ENCODE results near the gene PYGM. TPM values are rescaled to one million over a fixed set of nuclear protein-coding genes. Genes with fewer than 3 reads are reported as not detected.

PYGM gene
- 6.6 to 8.7 TPM (median 8.2 TPM) in 3 replicates for total RNA-seq (2021)
- Bru-seq, nascent RNA: percentile 31 among the genes with signal in this experiment
- long read RNA-seq, experiment 1, transcript PYGM-201 (20 exons, 3,198 nt): major isoform, 16 of 21 reads
- long read RNA-seq, experiment 1, partial matches to known transcripts: 1 of 21 reads
- long read RNA-seq, experiment 1, other reads (novel, unspliced or antisense): 4 of 21 reads
- long read RNA-seq, experiment 2, partial matches to known transcripts: 5 of 10 reads
- long read RNA-seq, experiment 2, other reads (novel, unspliced or antisense): 1 of 10 reads
- long read RNA-seq, experiment 3, partial matches to known transcripts: 0 of 2 reads
- long read RNA-seq, experiment 3, other reads (novel, unspliced or antisense): 0 of 2 reads

DNA sequence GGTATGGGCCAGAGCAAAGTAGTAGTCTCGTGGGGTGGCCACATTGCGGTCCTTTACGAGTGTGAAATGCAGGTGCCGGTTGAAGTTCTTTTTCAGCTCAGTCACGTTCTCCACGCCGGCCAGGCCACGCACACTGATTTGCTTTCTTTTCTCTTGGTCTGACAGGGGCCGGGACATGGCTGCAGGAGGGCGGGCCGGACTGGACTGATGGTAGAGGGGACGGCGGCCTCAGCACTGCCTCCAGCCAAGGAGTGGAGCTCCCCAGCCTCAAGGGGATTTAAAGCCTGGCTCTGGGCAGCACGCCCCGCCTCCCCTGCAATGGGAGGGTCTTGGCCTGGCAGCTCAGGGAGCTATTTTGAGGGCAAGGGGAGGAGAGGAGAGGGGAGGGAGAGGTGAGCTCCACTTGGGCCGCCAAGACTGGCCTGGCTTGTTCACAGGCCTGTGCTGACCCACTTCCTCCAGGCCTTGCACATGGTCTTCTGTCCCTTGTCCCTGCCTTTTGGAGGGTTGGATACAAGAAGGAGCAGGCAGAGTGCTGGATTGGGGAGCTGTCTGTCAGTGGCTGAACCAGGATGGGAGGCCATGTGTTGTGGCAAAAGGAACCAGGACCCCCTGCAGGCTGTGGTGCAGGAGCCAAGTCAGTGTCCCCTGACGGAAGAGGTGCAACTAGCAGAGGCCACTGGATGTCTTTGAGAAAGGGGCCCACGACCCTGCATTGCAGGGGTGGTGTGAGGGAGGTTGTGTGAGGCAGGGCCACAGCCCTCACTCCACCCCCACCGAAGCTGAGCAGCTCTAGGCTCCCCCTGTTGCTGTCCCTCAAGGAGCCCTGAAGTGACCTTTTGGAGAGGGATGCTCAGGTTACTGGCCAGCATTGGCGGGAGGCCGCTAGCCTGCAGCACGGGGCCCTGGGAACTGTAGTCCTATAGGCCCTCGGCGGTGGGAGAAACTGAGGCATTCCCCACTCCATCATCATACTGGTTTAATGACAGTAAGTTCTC is at the start of gene PYGM:
PYGM (minus strand) TSS at position 253 of the 998 bp plus-strand sequence; CDS start at position 177, 76 bp downstream.
- Mint-ChIP-seq H3K36me3 (peaks cover 10% of the 10 kb centered on the region), H3K9me3 (no peaks in the 10 kb centered on the region), H3K4me1 (peaks cover 67% of the 10 kb centered on the region), H3K27ac (peak within 1 kb of the TSS; percentile 94), H3K27me3 (ENCODE audit: low read depth) (no peaks in the 10 kb centered on the region; the same call in 1 of the 2 replicates), H3K4me3 (peak within 1 kb of the TSS; percentile 50)
- POLR2A ChIA-PET: interaction anchor here (0.7 to 5.0 kb wide), 9 partner anchors 13 to 540 kb away, joined by 3 to 45 read pairs (median 3); partner anchors contain the start of gene SF1
- DNase-seq (ENCODE audit: low spot score) (peak; percentile 84), ATAC-seq (peak; percentile 76)
- CTCF ChIA-PET: interaction anchor here (0.6 to 7.5 kb wide), 17 partner anchors 8 to 475 kb away, joined by 3 to 150 read pairs (median 4); partner anchors contain the start of genes BAD, NRXN2, RASGRP2 and SF1
- no peak for TF ChIP-seq TEAD4 (CRISPR knock-in tag; IDR thresholded peaks at IDR 0.05)
- 0 out of 2 replicates have a peak, but pooled peaks have one; percentile 18 for TF ChIP-seq NFE2L1 (CRISPR knock-in tag; IDR thresholded peaks at IDR 0.05)
- TF ChIP-seq, protein P1, sequence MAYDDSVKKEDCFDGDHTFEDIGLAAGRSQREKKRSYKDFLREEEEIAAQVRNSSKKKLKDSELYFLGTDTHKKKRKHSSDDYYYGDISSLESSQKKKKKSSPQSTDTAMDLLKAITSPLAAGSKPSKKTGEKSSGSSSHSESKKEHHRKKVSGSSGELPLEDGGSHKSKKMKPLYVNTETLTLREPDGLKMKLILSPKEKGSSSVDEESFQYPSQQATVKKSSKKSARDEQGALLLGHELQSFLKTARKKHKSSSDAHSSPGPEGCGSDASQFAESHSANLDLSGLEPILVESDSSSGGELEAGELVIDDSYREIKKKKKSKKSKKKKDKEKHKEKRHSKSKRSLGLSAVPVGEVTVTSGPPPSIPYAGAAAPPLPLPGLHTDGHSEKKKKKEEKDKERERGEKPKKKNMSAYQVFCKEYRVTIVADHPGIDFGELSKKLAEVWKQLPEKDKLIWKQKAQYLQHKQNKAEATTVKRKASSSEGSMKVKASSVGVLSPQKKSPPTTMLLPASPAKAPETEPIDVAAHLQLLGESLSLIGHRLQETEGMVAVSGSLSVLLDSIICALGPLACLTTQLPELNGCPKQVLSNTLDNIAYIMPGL (CRISPR knock-in tag; IDR thresholded peaks at IDR 0.05): no peak
- peak; percentile 45; the same call in 1 of the 2 replicates for TF ChIP-seq FOXP1 (CRISPR knock-in tag; IDR thresholded peaks at IDR 0.05; ENCODE audit: borderline replicate concordance)
- TF ChIP-seq ARID4B (CRISPR knock-in tag; IDR thresholded peaks at IDR 0.05; ENCODE audit: borderline replicate concordance): no peak
- TF ChIP-seq RELA (CRISPR knock-in tag; IDR thresholded peaks at IDR 0.05; ENCODE audit: borderline replicate concordance): no peak
- TF ChIP-seq, protein P2, sequence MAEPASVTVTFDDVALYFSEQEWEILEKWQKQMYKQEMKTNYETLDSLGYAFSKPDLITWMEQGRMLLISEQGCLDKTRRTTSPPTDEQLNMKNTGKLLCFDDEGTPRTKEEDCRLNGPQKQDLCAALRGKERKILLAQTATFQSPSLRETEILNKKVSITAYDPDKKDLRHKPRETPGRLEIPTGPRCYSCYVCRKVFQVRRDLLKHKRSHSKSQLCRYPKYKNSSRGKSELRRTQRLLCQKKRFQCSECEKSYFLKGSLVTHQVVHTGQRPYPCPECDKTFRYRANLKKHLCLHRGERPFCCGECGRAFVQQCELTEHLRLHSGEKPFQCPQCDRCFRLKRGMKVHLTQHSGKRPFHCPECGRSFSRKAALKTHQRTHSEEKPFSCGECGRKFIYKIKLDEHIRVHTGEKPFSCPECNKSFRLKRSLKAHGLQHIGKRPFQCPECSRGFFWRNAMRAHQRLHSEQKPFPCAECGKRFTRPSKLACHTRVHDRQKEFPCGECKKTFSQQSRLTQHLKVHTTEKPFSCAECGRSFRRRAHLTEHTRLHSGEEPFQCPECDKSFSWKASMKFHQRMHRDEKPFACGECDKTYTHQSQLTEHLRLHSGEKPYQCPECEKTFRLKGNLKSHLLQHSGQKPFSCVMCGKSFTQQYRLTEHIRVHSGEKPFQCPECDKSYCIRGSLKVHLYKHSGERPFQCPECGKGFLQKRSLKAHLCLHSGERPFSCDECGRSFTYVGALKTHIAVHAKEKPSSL (CRISPR knock-in tag; conservative IDR thresholded peaks at IDR 0.05): no peak
- TF ChIP-seq, protein P3, sequence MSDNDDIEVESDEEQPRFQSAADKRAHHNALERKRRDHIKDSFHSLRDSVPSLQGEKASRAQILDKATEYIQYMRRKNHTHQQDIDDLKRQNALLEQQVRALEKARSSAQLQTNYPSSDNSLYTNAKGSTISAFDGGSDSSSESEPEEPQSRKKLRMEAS (CRISPR knock-in tag; IDR thresholded peaks at IDR 0.05): peak; percentile 70
- no peak for TF ChIP-seq NR1H2 (CRISPR knock-in tag; IDR thresholded peaks at IDR 0.05)
- no peak for TF ChIP-seq MYBL2 (CRISPR knock-in tag; IDR thresholded peaks at IDR 0.05)
- no peak for TF ChIP-seq JAZF1 (CRISPR knock-in tag; IDR thresholded peaks at IDR 0.05)
- TF ChIP-seq, protein P4, sequence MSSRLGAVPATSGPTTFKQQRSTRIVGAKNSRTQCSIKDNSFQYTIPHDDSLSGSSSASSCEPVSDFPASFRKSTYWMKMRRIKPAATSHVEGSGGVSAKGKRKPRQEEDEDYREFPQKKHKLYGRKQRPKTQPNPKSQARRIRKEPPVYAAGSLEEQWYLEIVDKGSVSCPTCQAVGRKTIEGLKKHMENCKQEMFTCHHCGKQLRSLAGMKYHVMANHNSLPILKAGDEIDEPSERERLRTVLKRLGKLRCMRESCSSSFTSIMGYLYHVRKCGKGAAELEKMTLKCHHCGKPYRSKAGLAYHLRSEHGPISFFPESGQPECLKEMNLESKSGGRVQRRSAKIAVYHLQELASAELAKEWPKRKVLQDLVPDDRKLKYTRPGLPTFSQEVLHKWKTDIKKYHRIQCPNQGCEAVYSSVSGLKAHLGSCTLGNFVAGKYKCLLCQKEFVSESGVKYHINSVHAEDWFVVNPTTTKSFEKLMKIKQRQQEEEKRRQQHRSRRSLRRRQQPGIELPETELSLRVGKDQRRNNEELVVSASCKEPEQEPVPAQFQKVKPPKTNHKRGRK (CRISPR knock-in tag; IDR thresholded peaks at IDR 0.05; ENCODE audit: borderline replicate concordance): no peak
- TF ChIP-seq KAT7 (CRISPR knock-in tag; IDR thresholded peaks at IDR 0.05; ENCODE audit: borderline replicate concordance): 0 out of 2 replicates have a peak, but pooled peaks have one; percentile 20
- no peak for TF ChIP-seq GTF2I (CRISPR knock-in tag; conservative IDR thresholded peaks at IDR 0.05)
- TF ChIP-seq ZBTB21 (CRISPR knock-in tag; IDR thresholded peaks at IDR 0.05; ENCODE audit: borderline replicate concordance): no peak
- TF ChIP-seq CBFB (CRISPR knock-in tag; IDR thresholded peaks at IDR 0.05; ENCODE audit: low read depth): no peak
- TF ChIP-seq OVOL2 (CRISPR knock-in tag; IDR thresholded peaks at IDR 0.05; ENCODE audit: borderline replicate concordance): no peak
- no peak for TF ChIP-seq ZNF532 (CRISPR knock-in tag; IDR thresholded peaks at IDR 0.05; ENCODE audit: borderline replicate concordance)
